SKM-1 (cell line): ENCODE data around the gene OTULIN.
A peak's percentile ranks its signal among the peaks of the same experiment; 100 is the strongest.

Experiments used
- DNase-seq: peaks from one replicate; lab custom pipeline; 2025; ENCODE audit not compliant: unreplicated experiment; lab: John Stamatoyannopoulos, UW

The OTULIN gene

GRCh38 chr5:14664270-14665100 lies at the start of gene OTULIN:
OTULIN (plus strand) TSS chr5:14664718; CDS start chr5:14664826, 108 bp downstream.
- peak; percentile 87 for DNase-seq

DNA sequence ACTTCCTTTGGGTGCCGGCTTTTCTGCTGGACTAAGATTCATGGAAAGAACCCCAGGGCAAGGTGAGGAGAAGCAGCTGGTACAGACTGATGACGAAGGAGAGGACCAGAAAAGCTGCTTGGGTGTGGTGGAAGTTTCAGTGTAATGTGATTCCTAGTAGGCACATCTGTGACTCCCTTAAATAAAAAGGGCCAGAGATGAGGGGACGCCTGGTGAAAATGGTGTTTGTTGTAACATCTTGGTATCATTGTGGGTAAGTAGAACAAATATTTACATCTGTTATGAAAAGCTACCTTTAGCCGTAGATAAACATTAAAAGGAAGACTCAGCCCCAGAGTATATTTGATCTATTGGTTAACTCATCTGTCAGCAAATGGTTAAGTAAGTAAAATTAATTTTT lies 49.2 kb upstream of the OTULIN start:
- DNase-seq: no peak

GRCh38 chr5:14617441-14617840 lies 47.1 kb upstream of the OTULIN start:
- DNase-seq: no peak

- no peak for DNase-seq
Observed at GRCh38 chr5:14627270-14627669, 37.2 kb upstream of the OTULIN start.

- DNase-seq: no peak
Observed at GRCh38 chr5:14628346-14628745, 36.2 kb upstream of the OTULIN start.

DNA sequence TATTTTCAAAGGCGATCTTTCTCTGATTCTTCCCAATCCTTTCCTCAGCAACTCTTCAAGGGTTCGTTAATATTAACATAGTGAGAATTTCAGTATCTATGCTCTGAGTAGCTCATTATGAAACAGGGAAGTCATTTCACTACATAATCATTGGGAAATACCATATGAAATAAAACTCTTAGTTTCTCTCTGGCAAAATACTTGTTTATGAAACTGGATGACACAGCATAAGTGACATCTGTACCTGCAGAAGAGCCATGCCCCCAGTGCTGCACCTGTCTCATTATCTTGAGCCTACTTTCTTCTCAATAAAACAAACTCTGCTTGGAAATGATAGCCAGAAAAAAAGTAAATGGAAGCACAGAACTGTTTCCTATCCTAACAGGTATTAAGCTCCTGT lies 33.8 kb upstream of the OTULIN start:
- DNase-seq: no peak

DNA sequence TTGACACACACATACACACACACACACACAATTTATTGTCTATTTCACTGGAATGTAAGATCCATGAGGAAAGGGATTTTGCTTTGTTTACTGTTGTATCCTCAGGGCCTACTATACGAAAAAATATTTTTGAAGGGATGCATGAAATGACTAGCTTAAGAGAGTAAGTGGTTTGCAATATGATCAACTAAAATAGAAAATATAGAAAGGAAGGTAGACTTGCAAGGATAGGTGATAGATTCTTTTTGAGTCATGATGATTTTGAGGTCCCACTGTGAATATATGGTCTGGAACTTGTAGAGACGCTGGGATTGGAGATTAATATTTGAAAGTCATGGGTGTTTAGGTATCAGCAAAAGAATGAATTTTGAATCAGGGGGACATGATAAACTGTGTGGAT lies 28.9 kb upstream of the OTULIN start:
- no peak for DNase-seq

GRCh38 chr5:14640765-14641164 lies 23.8 kb upstream of the OTULIN start:
- DNase-seq: no peak

DNA sequence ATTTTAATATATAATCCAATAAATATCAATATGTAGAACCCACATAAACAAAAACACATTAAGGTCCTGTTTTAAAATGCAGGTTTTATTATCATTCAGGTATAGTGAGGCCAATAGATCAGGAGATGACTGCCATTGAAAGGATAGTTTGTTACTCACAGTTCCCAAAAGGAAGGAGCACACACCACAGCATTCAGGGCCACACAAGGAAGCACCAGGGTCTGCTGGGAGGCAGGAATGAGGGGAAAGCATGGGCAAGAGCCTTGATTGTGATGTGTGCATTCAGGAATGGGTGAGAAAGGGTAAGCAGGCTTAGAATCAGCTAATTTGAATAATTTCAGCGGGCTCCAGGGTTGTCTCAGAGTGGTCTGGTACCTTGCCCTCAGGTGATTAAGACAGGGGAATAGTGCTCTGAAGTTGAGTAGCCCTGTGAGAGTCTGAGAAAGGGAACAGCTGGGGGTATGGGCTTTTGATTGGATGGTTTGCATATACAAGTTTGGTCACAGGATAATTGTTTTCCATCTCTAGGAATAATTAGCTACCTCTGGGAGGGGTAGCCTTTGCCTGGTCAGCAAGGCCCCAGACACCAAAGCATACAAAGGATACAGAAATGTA lies 19.8 kb upstream of the OTULIN start:
- no peak for DNase-seq

- no peak for DNase-seq
Observed at GRCh38 chr5:14650052-14650451, 14.5 kb upstream of the OTULIN start.

DNA sequence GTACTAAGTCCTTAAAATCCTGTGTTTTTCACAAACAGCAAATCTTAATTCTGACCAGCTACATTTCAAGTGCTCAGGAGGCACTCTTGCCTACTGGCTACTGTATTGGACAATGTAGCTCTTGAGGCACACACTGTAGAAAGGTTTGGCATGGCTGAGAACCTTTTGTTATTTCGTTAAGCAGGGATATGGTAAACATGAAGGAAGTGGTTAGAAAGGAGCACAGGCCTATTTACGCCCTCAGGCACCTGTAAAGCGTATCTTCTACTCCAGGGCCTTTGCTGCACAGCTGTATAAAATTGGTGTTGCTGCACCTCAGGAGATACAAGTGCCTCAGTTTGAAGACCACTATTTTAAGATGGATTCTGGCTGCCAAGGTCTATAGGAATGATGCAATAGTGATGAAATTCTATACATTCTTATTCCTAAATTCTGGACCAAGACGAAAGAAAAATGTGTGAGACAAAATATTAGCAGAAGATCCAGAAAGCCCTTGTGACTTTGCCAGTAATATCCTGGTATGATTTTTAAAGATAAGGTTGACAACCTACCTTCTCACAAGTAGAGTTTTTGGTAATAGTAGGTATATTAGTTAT lies 9.3 kb upstream of the OTULIN start:
- DNase-seq: no peak

DNA sequence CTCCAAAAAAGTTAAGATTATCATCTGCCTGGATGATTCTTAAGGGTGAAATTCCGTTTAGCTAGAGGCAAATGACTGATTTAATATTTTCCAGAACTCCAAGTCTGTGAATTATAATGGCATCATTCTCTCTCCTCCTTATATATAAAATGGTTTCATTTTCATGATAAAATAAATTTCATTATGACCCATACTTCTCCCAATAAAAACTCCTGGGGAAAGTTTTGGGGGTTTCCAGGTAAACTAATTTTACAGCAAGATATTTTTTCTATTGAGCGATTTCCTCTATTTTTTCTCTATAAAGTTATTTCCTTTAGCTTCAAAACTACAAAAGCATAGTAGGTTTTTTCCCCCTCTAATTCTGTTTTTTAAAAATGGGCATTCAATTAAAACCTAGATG lies 7.6 kb upstream of the OTULIN start:
- no peak for DNase-seq

GRCh38 chr5:14659821-14660607 lies 4.5 kb upstream of the OTULIN start:
- no peak for DNase-seq

DNA sequence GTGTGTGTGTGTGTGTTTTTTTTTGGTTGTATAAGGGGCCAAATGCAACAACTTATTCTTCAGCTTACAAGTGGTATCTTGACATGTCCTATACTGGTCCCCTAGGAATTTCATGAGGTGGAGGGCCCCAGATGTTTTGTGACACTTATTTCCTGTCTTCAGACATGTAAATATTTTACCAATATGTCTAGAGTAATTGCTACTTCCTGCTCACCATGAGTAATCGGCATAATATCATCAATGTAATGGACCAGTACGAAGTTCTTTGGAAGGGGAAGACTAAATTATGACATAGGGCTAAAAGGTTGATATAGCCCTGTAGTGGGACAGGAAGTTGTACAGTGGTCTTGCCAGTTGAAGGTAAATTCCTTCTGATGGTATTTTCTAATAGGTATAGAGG lies 3.7 kb upstream of the OTULIN start:
- no peak for DNase-seq

- DNase-seq: no peak
Observed at GRCh38 chr5:14662721-14663260, 1.7 kb upstream of the OTULIN start.

DNA sequence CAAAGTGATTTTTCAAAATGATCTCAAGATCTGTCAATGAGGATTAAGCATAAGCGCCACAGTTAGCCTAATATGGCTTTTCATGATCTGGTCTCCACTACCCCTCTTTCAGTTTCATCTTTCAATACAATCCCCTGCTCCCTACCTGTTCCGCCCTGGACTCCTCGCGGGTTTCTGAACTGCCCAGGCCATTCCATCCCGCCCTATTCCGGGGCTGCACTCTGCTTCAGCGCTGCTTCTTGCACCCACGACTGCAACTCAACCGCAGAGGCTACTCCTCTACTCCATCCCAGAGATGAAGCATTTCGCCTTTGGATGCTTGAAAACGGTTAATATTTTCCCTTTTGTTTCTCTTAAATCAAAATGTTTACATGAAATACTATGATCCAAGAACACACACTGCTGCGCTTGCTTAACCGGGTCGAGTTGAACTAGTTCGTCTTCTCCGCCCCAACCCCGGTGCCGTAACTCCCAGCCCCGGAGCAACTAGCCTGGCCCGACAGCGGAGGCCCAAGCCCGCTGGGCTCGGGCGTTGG lies 716 bp upstream of the OTULIN start:
- no peak for DNase-seq

DNA sequence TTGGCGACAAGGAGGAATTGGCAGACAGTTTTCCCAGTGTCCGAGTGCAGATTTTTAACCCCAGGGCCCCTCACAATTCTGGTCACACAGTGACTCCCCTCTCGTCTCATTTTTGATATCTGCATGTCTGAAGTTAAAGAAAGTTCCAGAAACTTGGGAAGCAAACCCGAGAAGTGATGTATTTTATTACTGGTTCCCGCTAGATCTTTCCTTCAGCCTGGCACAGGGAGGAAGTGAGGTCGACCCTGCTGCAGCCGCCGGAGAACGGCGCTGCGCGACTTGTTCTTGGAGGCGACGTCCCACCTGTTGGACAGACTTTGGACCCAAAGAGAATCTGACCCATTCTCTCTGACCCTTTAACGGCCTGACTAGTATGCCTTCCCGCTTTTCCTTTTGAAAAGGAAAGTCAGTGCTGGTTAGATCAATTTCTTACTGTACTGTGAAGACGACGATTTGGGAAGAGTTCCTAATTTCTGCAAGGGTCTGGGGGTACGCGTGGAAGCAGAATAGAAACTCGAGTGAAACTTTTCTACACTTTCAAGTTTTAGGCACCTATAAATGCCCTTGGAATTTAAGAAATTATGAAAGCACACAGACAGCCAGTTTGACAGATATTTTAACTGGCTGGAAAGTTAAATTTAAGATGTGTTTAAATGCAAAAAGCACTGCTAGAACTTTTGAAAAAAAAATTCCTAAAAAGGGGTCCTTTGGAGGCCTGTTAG lies 744 bp downstream of the OTULIN start:
- DNase-seq: no peak

DNA sequence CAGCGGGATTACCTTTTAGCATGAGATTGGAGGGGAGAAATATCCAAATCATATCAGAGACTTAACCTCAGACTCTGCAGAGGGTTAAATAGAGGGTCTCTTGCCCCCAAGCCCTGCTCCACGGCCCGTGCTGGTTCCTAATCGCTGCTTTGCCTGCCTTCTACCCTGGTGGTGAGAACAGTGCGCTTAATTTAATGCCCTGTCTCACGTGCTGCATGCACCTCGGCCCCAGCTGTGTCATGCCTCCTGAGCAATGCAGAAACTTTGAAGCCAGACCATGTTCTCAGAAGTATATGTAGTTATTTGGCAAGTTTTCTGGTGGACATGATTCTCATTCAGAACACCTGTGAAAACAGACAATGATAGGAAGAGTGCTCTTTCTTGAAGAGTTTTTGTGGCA lies 1.4 kb downstream of the OTULIN start:
- no peak for DNase-seq

GRCh38 chr5:14666357-14666756 lies 1.8 kb downstream of the OTULIN start:
- no peak for DNase-seq

DNA sequence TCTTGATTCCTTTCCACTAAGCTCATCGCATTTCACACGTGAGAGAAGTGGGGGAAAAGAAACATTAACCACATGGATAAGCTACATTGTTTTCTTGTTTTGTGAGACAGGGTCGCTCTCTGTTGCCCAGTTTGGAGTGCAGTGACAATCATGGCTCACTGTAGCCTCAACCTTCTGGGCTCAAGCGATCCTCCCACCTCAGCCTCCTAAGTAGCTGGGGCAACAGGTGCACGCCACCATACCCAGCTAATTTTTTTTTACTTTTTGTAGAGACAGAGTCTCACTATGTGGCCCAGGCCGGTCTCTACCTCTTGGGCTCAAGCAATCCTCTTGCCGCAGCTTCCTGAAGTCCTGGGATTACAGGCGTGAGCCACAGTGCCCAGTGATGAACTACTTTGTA lies 2.8 kb downstream of the OTULIN start:
- DNase-seq: no peak
